Spleen (tissue), 11 donors: ENCODE measurements around the gene BTBD18. TPM values are rescaled to one million over a fixed set of nuclear protein-coding genes. Genes with fewer than 3 reads are reported as not detected.
"Not testable (repeated sequence)": the region's sequence is repeated elsewhere in the genome, so short reads cannot be mapped to it uniquely, and the experiment has no call there.

ENCODE experiments used
- DNase-seq: peaks from one replicate; pipeline ENCODE4 v3.0.0-alpha.2; 2020
- H3K27ac ChIP-seq, 8 donors: fragments of 200-600 bp; sonication (generic) in 7 of 8; 1 replicate in 4 of 8; 2 replicates in 4 of 8; pipeline versions ENCODE4 v1.5.0 to v1.8.0; 2016 to 2021; ENCODE audit warnings: inconsistent platforms in 4 of 8, mild to moderate bottlenecking in 4 of 8, moderate library complexity in 1 of 8
- H3K27me3 ChIP-seq, 7 donors: fragments of 200-600 bp; sonication (generic) in 6 of 7; replicated peaks in 1 of 7; 1 replicate in 4 of 7; 2 replicates in 3 of 7; pipeline versions ENCODE4 v1.5.0 to v1.8.0; 2016 to 2021; ENCODE audit warnings: inconsistent platforms in 3 of 7, mild to moderate bottlenecking in 1 of 7
- H3K36me3 ChIP-seq, 6 donors: fragments of 200-600 bp; sonication (generic) in 5 of 6; 1 replicate in 4 of 6; 2 replicates in 2 of 6; pipeline versions ENCODE4 v1.5.0 to v1.8.0; 2016 to 2021; ENCODE audit warnings: inconsistent platforms in 2 of 6
- H3K4me1 ChIP-seq, 6 donors: fragments of 200-600 bp; sonication (generic) in 5 of 6; 1 replicate in 3 of 6; 2 replicates in 3 of 6; pipeline versions ENCODE4 v1.5.0 to v1.8.0; 2016 to 2021; ENCODE audit warnings: inconsistent platforms in 3 of 6
- H3K4me3 ChIP-seq, 8 donors: fragments of 200-600 bp; sonication (generic) in 7 of 8; 1 replicate in 4 of 8; 2 replicates in 4 of 8; pipeline versions ENCODE4 v1.5.0 to v1.8.0; 2016 to 2021; ENCODE audit warnings: inconsistent platforms in 4 of 8, mild to moderate bottlenecking in 4 of 8, moderate library complexity in 2 of 8
- H3K9me3 ChIP-seq, 8 donors: fragments of 200-600 bp; sonication (generic) in 7 of 8; 1 replicate in 4 of 8; 2 replicates in 4 of 8; pipeline versions ENCODE4 v1.5.0 to v1.8.0; 2016 to 2021; ENCODE audit warnings: inconsistent platforms in 4 of 8
- POLR2A ChIP-seq, 3 donors: fragments of 450-650 bp; IDR thresholded peaks; one replicate each; pipeline ENCODE4 v1.5.1; 2017; ENCODE audit warnings: antibody characterized with exemption in 3 of 3, mild to moderate bottlenecking in 1 of 3
- POLR2AphosphoS5 ChIP-seq, 3 donors: sonication (generic); formaldehyde crosslinking; IDR thresholded peaks; one replicate each; pipeline ENCODE4 v1.5.1; 2017; ENCODE audit warnings: antibody characterized with exemption in 3 of 3
- WGBS, 5 donors: extraction: QIAGEN DNeasy Blood & Tissue Kit in 3 of 5; methylation state at CpG; one replicate each; pipeline versions ENCODE4 v1.1.5 to v1.1.7; 2013 to 2018; 5-methylcytosine and 5-hydroxymethylcytosine counted together
- intact Hi-C: fragments of 100-400 bp; cut with DNase I; formaldehyde crosslinking; loops from one replicate; pipeline ENCODE4 v1.15.0; 2023; ENCODE audit warnings: low total_unique reads
- polyA plus RNA-seq, 3 donors: library from polyadenylated mRNA; stranded (reverse); fragments of 200-250 nt; gene quantifications; one replicate each; pipeline ENCODE4 v1.2.1, GENCODE V29; 2013
- total RNA-seq, 7 donors: library from RNA; depleted of rRNA in 3 of 7; stranded (reverse); fragments of >200 nt in 3 of 7; fragmentation: NEBNext Ultra II Directional in 4 of 7; extraction: Animal tissue kit (Norgen Biotek cat#: 25700) in 4 of 7; gene quantifications; one replicate each; pipeline versions ENCODE4 v1.1.0 to v1.2.1, GENCODE V29; 2016 to 2021
- TF ChIP-seq, protein P1 (sequence below), 11 experiments: fragments of 200-600 bp in 7 of 11; fragments of 450-650 bp in 4 of 11; sonication (generic) in 4 of 11; IDR thresholded peaks in 8 of 11; conservative IDR thresholded peaks in 3 of 11; 1 replicate in 7 of 11; 2 replicates in 4 of 11; pipeline versions ENCODE4 v1.4.0 to v1.8.0; 2016 to 2021; ENCODE audit warnings: antibody characterized with exemption in 11 of 11, inconsistent platforms in 4 of 11, mild to moderate bottlenecking in 1 of 11
- donor health status: healthy with polysubstance abuse.
- donor health status: DM: no; HTN: no; CAD: no; lungs with moderate emphysema.
- donor health status: DM: no; HTN: no; CAD: no.
- donor health status: Bipolar disorder and iron deficiency.
- donor health status: healthy.
- donor health status: DM: no; HTN: no; CAD: no.
- donor health status: DM: yes; HTN: yes; CAD: no.

The BTBD18 gene
- total and polyA plus RNA-seq, 10 donors = not detected

DNA sequence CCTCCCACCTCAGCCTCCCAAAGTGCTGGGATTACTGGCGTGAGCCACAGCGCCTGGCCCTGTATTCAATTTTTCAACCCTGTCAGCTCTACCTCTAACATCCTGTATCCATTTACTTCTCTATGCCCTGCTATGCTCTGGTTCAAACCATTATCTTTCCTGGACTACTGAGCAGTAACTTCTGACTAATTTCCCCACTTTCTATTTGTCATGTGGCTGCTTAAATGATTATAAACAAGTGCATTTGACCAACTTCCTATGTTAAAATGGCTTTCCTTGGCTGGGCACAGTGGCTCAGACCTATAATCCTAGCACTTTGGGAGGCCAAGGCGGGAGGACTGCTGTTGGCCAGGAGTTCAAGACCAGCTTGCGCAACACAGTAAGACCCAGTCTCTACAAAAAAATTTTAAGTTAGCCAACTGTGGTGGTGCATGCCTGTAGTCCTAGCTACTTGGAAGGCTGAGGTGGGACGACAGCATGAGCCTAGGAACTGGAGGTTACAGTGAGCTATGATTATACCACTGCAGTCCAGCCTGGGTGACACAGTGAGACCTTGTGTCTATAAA lies 41.7 kb downstream of the BTBD18 start:
- Histone ChIP-seq H3K27ac (no peak overlapping the region), H3K36me3 (peaks cover 0 to 33% (median 3%) of the 10 kb centered on the region in 6 donors), H3K27me3 (no peaks in the 10 kb centered on the region), H3K4me1 (peaks cover 26 to 63% (median 45%) of the 10 kb centered on the region in 6 donors), H3K9me3 (no peaks in the 10 kb centered on the region), H3K4me3 (no peak overlapping the region)
- 91 to 95% (median 94%) methylated on average over 5 of the region's 5 CpGs for WGBS, 5 donors
- DNase-seq = no peak
- intact Hi-C loops = no loop called here
- TF ChIP-seq POLR2A (IDR thresholded peaks at IDR 0.05) = no peak

GRCh38 chr11:57705432-57705831 lies 46.2 kb downstream of the BTBD18 start:
- intact Hi-C loops, H3K27me3 ChIP-seq, DNase-seq, H3K27ac ChIP-seq, H3K4me3 ChIP-seq, H3K9me3 ChIP-seq: not testable (repeated sequence)
- WGBS, 5 donors = 91 to 97% (median 92%) methylated on average over 8 of the region's 8 CpGs
- Histone ChIP-seq H3K36me3 (peaks cover 0 to 78% (median 40%) of the 10 kb centered on the region in 6 donors), H3K4me1 (peaks cover 0 to 26% (median 11%) of the 10 kb centered on the region in 6 donors)

- Histone ChIP-seq H3K4me1 (peaks cover 0 to 21% (median 6%) of the 10 kb centered on the region in 6 donors), H3K27ac (no peak overlapping the region), H3K9me3 (no peaks in the 10 kb centered on the region), H3K4me3 (no peak overlapping the region), H3K36me3 (peaks cover 0 to 83% (median 45%) of the 10 kb centered on the region in 6 donors), H3K27me3 (no peaks in the 10 kb centered on the region)
- 88 to 95% (median 91%) methylated on average over 6 of the region's 6 CpGs for WGBS, 5 donors
- no peak for TF ChIP-seq POLR2A (IDR thresholded peaks at IDR 0.05)
- TF ChIP-seq, protein P1, sequence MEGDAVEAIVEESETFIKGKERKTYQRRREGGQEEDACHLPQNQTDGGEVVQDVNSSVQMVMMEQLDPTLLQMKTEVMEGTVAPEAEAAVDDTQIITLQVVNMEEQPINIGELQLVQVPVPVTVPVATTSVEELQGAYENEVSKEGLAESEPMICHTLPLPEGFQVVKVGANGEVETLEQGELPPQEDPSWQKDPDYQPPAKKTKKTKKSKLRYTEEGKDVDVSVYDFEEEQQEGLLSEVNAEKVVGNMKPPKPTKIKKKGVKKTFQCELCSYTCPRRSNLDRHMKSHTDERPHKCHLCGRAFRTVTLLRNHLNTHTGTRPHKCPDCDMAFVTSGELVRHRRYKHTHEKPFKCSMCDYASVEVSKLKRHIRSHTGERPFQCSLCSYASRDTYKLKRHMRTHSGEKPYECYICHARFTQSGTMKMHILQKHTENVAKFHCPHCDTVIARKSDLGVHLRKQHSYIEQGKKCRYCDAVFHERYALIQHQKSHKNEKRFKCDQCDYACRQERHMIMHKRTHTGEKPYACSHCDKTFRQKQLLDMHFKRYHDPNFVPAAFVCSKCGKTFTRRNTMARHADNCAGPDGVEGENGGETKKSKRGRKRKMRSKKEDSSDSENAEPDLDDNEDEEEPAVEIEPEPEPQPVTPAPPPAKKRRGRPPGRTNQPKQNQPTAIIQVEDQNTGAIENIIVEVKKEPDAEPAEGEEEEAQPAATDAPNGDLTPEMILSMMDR (IDR thresholded peaks at IDR 0.05 in 8 of 11, conservative IDR thresholded peaks at IDR 0.05 in 3 of 11) = no peak
- DNase-seq = no peak
- intact Hi-C loops = no loop called here
Observed at GRCh38 chr11:57704932-57705331, 46.7 kb downstream of the BTBD18 start.

GRCh38 chr11:57703341-57703740 lies 48.3 kb downstream of the BTBD18 start:
- no peak for DNase-seq
- H3K9me3 ChIP-seq = no peaks in the 10 kb centered on the region
- no peaks in the 10 kb centered on the region for H3K27me3 ChIP-seq
- H3K27ac ChIP-seq = no peak overlapping the region
- peaks cover 0 to 5% (median 0%) of the 10 kb centered on the region in 6 donors for H3K4me1 ChIP-seq
- intact Hi-C loops = no loop called here
- H3K4me3 ChIP-seq = no peak overlapping the region
- no peak for TF ChIP-seq POLR2A (IDR thresholded peaks at IDR 0.05)
- TF ChIP-seq, protein P1 (IDR thresholded peaks at IDR 0.05 in 8 of 11, conservative IDR thresholded peaks at IDR 0.05 in 3 of 11) = no peak
- no peak for TF ChIP-seq POLR2AphosphoS5 (IDR thresholded peaks at IDR 0.05)
- peaks cover 3 to 86% (median 61%) of the 10 kb centered on the region in 6 donors for H3K36me3 ChIP-seq
- WGBS, 5 donors = 92 to 97% (median 95%) methylated on average over 4 of the region's 4 CpGs

DNA sequence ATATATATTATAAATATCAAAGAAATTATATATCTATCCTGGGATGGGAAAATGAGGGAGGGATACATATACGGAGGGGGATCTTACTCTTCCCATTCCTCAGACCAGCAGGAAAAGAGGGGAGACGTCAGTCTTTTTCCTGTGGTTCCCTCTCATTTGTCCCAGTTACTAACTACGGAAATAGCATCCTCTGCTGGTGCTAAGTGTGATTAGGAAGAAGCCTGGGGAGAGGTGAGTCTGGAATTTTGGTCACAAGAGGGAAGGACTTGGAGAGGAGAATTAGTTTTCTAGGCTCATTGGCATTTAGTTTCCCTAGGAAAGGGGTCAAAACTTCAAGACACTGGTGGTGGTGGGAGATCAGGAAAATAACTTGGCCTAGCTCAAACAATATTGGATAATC lies 51.2 kb downstream of the BTBD18 start:
- Histone ChIP-seq H3K27ac (no peak overlapping the region), H3K27me3 (no peaks in the 10 kb centered on the region), H3K4me1 (no peaks in the 10 kb centered on the region), H3K4me3 (no peak overlapping the region), H3K36me3 (peaks cover 9 to 100% (median 89%) of the 10 kb centered on the region in 6 donors), H3K9me3 (no peaks in the 10 kb centered on the region)
- DNase-seq = no peak
- WGBS, 5 donors = 68 to 83% (median 73%) methylated on average over 3 of the region's 3 CpGs
- TF ChIP-seq POLR2A (IDR thresholded peaks at IDR 0.05) = no peak
- TF ChIP-seq, protein P1 (IDR thresholded peaks at IDR 0.05 in 8 of 11, conservative IDR thresholded peaks at IDR 0.05 in 3 of 11) = no peak
- no peak for TF ChIP-seq POLR2AphosphoS5 (IDR thresholded peaks at IDR 0.05)
- intact Hi-C loops = no loop called here
